Endothelial cell of hepatic sinusoid (primary cell): Measurements from ENCODE around the gene RHCE.
"Not testable (repeated sequence)": the region's sequence is repeated elsewhere in the genome, so short reads cannot be mapped to it uniquely, and the experiment has no call there.

Experiments used
- in situ Hi-C: cut with HindIII; loops from 2 replicates; pipeline ENCODE4 v1.10.0; 2017; ENCODE audit warnings: low sequenced_read_pairs

Gene RHCE

GRCh38 chr1:25420715-25421114, at the start of gene RHCE:
RHCE (minus strand) TSS chr1:25420825; CDS start chr1:25420786, 39 bp downstream.
- in situ Hi-C loops: not testable (repeated sequence)

- in situ Hi-C loops: no loop called here
Measured at GRCh38 chr1:25469177-25469576, 48.6 kb upstream of the RHCE start.

GRCh38 chr1:25468033-25468432, 47.4 kb upstream of the RHCE start:
- in situ Hi-C loops: no loop called here

- in situ Hi-C loops: no loop called here
Measured at GRCh38 chr1:25467616-25468015, 47.0 kb upstream of the RHCE start.

- in situ Hi-C loops: no loop called here
Measured at GRCh38 chr1:25467193-25467592, 46.6 kb upstream of the RHCE start.

GRCh38 chr1:25462732-25463131, 42.1 kb upstream of the RHCE start:
- in situ Hi-C loops: no loop called here

- in situ Hi-C loops: no loop called here
Measured at GRCh38 chr1:25461849-25462248, 41.2 kb upstream of the RHCE start.

GRCh38 chr1:25460816-25461215, 40.2 kb upstream of the RHCE start:
- in situ Hi-C loops: not testable (repeated sequence)

- in situ Hi-C loops: no loop called here
Measured at GRCh38 chr1:25460020-25460419, 39.4 kb upstream of the RHCE start.

- in situ Hi-C loops: no loop called here
Measured at GRCh38 chr1:25458541-25459298, 38.1 kb upstream of the RHCE start.

GRCh38 chr1:25456502-25456901, 35.9 kb upstream of the RHCE start:
- in situ Hi-C loops: no loop called here

- in situ Hi-C loops: no loop called here
Measured at GRCh38 chr1:25451908-25452307, 31.3 kb upstream of the RHCE start.

GRCh38 chr1:25450891-25451290, 30.3 kb upstream of the RHCE start:
- in situ Hi-C loops: no loop called here

GRCh38 chr1:25447547-25447946, 26.9 kb upstream of the RHCE start:
- in situ Hi-C loops: no loop called here

- in situ Hi-C loops: no loop called here
Measured at GRCh38 chr1:25445993-25446538, 25.4 kb upstream of the RHCE start.

GRCh38 chr1:25444604-25445003, 24.0 kb upstream of the RHCE start:
- in situ Hi-C loops: not testable (repeated sequence)

- in situ Hi-C loops: no loop called here
Measured at GRCh38 chr1:25443030-25443699, 22.5 kb upstream of the RHCE start.

GRCh38 chr1:25442178-25442577, 21.6 kb upstream of the RHCE start:
- in situ Hi-C loops: no loop called here

GRCh38 chr1:25439287-25439686, 18.7 kb upstream of the RHCE start:
- in situ Hi-C loops: loop anchor here (5.0 kb wide), 1 partner anchor 58 kb away; no protein-coding TSS in a partner anchor

- in situ Hi-C loops: loop anchor here (5.0 kb wide), 1 partner anchor 60 kb away; no protein-coding TSS in a partner anchor
Measured at GRCh38 chr1:25437672-25438071, 17.0 kb upstream of the RHCE start.

GRCh38 chr1:25435397-25436108, 14.9 kb upstream of the RHCE start:
- in situ Hi-C loops: loop anchor here (5.0 kb wide), 1 partner anchor 62 kb away; no protein-coding TSS in a partner anchor
